SHP77 treated with DMSO at 0.1 percent for 48 hours (cell line): Measurements from ENCODE around the gene DCLK3.

Experiments
- DNase-seq: peaks from one replicate; lab custom pipeline; 2025; lab: John Stamatoyannopoulos, UW

The DCLK3 gene

GRCh38 chr3:36669764-36670163 is 94.6 kb downstream of the DCLK3 start:
- no peak for DNase-seq

DNA sequence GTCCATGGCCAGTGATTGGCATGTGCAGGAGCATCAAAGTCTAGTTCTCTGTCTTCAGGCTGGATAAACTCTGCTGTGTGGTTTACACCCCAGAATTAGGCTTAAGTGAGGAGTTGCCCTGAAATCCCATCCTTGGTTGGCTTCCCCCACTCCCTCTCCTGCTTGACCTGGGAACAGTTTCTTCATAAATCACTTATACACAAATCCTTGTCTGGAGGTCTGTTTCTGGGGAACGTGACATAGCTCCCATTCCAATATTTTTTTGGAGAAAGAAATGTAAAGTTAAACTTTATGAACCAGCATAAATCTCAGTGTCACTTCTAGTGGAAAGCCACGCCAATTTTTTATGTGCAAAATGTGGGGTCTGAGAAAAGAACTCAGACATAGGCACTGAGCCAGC is 98.2 kb downstream of the DCLK3 start:
- no peak for DNase-seq

- no peak for DNase-seq
Measured at GRCh38 chr3:36663666-36664291, 100.6 kb downstream of the DCLK3 start.

DNA sequence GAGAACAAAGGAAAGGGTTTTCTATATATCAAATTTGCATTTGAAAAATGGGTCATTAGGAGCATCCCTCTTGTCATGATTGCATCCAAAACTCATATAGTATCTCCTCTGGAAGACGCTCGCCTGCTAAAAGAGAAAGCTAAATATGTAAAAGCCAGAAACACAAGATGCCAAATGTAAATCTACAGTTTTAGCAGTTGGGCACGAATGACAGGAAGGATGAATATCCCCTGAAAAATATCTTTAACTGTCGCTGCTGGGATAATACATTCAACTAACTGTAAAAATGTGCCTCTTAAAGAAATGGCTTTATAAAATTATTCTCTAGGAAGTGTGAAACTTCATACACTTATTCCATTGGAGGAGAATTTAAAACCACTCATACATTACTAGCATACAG is 101.7 kb downstream of the DCLK3 start:
- DNase-seq, result no peak
